ENCODE measurements around the gene POLN.

POLN gene

GRCh38 chr4:2103843-2104547 is 137.9 kb downstream of the POLN start:
- no peak overlapping the region for H3K27ac ChIP-seq (ENCODE audit: low read depth, low read length, poor library complexity, severe bottlenecking)
- H3K79me2 ChIP-seq (ENCODE audit: insufficient read depth, low read length), result no peaks in the 10 kb centered on the region
- H3K4me3 ChIP-seq (ENCODE audit: low read depth, low read length, poor library complexity, severe bottlenecking), result no peak overlapping the region
- no peaks in the 10 kb centered on the region for H3K9me2 ChIP-seq (ENCODE audit: low read depth, low read length)
- H3K9ac ChIP-seq (ENCODE audit: low read length), result no peak overlapping the region
- TF ChIP-seq EZH2 (IDR thresholded peaks at IDR 0.05; ENCODE audit: borderline replicate concordance, low read length) (no peak), CTCF (IDR thresholded peaks at IDR 0.05; ENCODE audit: low read length) (no peak)
- no peaks in the 10 kb centered on the region for H3K36me3 ChIP-seq (ENCODE audit: insufficient read depth, low read length)
- no peak overlapping the region for H3K4me2 ChIP-seq (ENCODE audit: low read length)
- H3K4me1 ChIP-seq (ENCODE audit: insufficient read depth, low read length, severe bottlenecking), result no peaks in the 10 kb centered on the region
- no peaks in the 10 kb centered on the region for H4K20me1 ChIP-seq (ENCODE audit: insufficient read depth, low read length)
- H3F3A ChIP-seq (ENCODE audit: insufficient read depth, low read length), result no peaks in the 10 kb centered on the region
- H3K9me3 ChIP-seq (ENCODE audit: low read length), result no peaks in the 10 kb centered on the region
- H3K27me3 ChIP-seq (ENCODE audit: insufficient read depth, low read length), result no peaks in the 10 kb centered on the region
- H2AFZ ChIP-seq (ENCODE audit: low read length), result no peak overlapping the region

GRCh38 chr4:2103127-2103842 is 138.6 kb downstream of the POLN start:
- no peak overlapping the region for H3K4me2 ChIP-seq (ENCODE audit: low read length)
- H3K79me2 ChIP-seq (ENCODE audit: insufficient read depth, low read length), result no peaks in the 10 kb centered on the region
- TF ChIP-seq EZH2 (IDR thresholded peaks at IDR 0.05; ENCODE audit: borderline replicate concordance, low read length) (no peak), CTCF (IDR thresholded peaks at IDR 0.05; ENCODE audit: low read length) (no peak)
- H3K9ac ChIP-seq (ENCODE audit: low read length), result no peak overlapping the region
- H3K36me3 ChIP-seq (ENCODE audit: insufficient read depth, low read length), result no peaks in the 10 kb centered on the region
- H3K4me3 ChIP-seq (ENCODE audit: low read depth, low read length, poor library complexity, severe bottlenecking), result no peak overlapping the region
- H3K27me3 ChIP-seq (ENCODE audit: insufficient read depth, low read length), result no peaks in the 10 kb centered on the region
- H2AFZ ChIP-seq (ENCODE audit: low read length), result no peak overlapping the region
- H3K9me2 ChIP-seq (ENCODE audit: low read depth, low read length), result no peaks in the 10 kb centered on the region
- no peaks in the 10 kb centered on the region for H3F3A ChIP-seq (ENCODE audit: insufficient read depth, low read length)
- H3K4me1 ChIP-seq (ENCODE audit: insufficient read depth, low read length, severe bottlenecking), result no peaks in the 10 kb centered on the region
- H3K27ac ChIP-seq (ENCODE audit: low read depth, low read length, poor library complexity, severe bottlenecking), result no peak overlapping the region
- no peaks in the 10 kb centered on the region for H3K9me3 ChIP-seq (ENCODE audit: low read length)
- H4K20me1 ChIP-seq (ENCODE audit: insufficient read depth, low read length), result no peaks in the 10 kb centered on the region

GRCh38 chr4:2102045-2102883 is 139.7 kb downstream of the POLN start:
- Histone ChIP-seq H3K9me2 (ENCODE audit: low read depth, low read length) (no peaks in the 10 kb centered on the region), H3F3A (ENCODE audit: insufficient read depth, low read length) (no peaks in the 10 kb centered on the region), H3K36me3 (ENCODE audit: insufficient read depth, low read length) (no peaks in the 10 kb centered on the region), H2AFZ (ENCODE audit: low read length) (no peak overlapping the region), H3K9ac (ENCODE audit: low read length) (no peak overlapping the region), H3K4me2 (ENCODE audit: low read length) (no peak overlapping the region), H4K20me1 (ENCODE audit: insufficient read depth, low read length) (no peaks in the 10 kb centered on the region), H3K4me3 (ENCODE audit: low read depth, low read length, poor library complexity, severe bottlenecking) (no peak overlapping the region), H3K27ac (ENCODE audit: low read depth, low read length, poor library complexity, severe bottlenecking) (no peak overlapping the region), H3K4me1 (ENCODE audit: insufficient read depth, low read length, severe bottlenecking) (no peaks in the 10 kb centered on the region), H3K79me2 (ENCODE audit: insufficient read depth, low read length) (no peaks in the 10 kb centered on the region), H3K27me3 (ENCODE audit: insufficient read depth, low read length) (no peaks in the 10 kb centered on the region), H3K9me3 (ENCODE audit: low read length) (no peaks in the 10 kb centered on the region)
- TF ChIP-seq CTCF (IDR thresholded peaks at IDR 0.05; ENCODE audit: low read length), result no peak
- TF ChIP-seq EZH2 (IDR thresholded peaks at IDR 0.05; ENCODE audit: borderline replicate concordance, low read length), result no peak
